Glutamatergic neuron (in vitro differentiated cells): ENCODE results near the gene GOLM1. TPM values are rescaled to one million over a fixed set of nuclear protein-coding genes. Genes with fewer than 3 reads are reported as not detected.
A peak's percentile ranks its signal among the peaks of the same experiment; 100 is the strongest.

ENCODE experiments used
- DNase-seq: peaks from one replicate; pipeline ENCODE4 v3.0.0; 2022
- H3K27ac Mint-ChIP-seq: one replicate; pipeline ENCODE4 v1.8.0; 2020; ENCODE audit warnings: mild to moderate bottlenecking, mixed read lengths, inconsistent platforms; ENCODE audit not compliant: unreplicated experiment
- H3K27me3 Mint-ChIP-seq: one replicate; pipeline ENCODE4 v1.8.0; 2020; ENCODE audit warnings: mild to moderate bottlenecking, moderate library complexity, mixed read lengths, inconsistent platforms; ENCODE audit not compliant: unreplicated experiment
- H3K36me3 Mint-ChIP-seq: one replicate; pipeline ENCODE4 v1.8.0; 2020; ENCODE audit warnings: mild to moderate bottlenecking, mixed read lengths, inconsistent platforms; ENCODE audit not compliant: unreplicated experiment
- H3K4me1 Mint-ChIP-seq: one replicate; pipeline ENCODE4 v1.8.0; 2020; ENCODE audit warnings: mild to moderate bottlenecking, low read depth, mixed read lengths, inconsistent platforms; ENCODE audit not compliant: unreplicated experiment
- H3K4me3 Mint-ChIP-seq: one replicate; pipeline ENCODE4 v1.8.0; 2020; ENCODE audit warnings: mild to moderate bottlenecking, mixed read lengths, inconsistent platforms; ENCODE audit not compliant: unreplicated experiment
- H3K9me3 Mint-ChIP-seq: one replicate; pipeline ENCODE4 v1.8.0; 2020; ENCODE audit warnings: mild to moderate bottlenecking, moderate library complexity, mixed read lengths, inconsistent platforms; ENCODE audit not compliant: unreplicated experiment
- CTCF ChIP-seq: fragments of 200-600 bp; sonication (generic); IDR thresholded peaks from one replicate; pipeline ENCODE4 v1.5.0; 2021; ENCODE audit not compliant: partially characterized antibody, unreplicated experiment
- total RNA-seq: library from RNA; stranded (reverse); fragmentation: NEBNext Ultra II Directional; extraction: Animal tissue kit (Norgen Biotek cat#: 25700); gene quantifications from one replicate; pipeline ENCODE4 v1.2.1, GENCODE V29; 2021; ENCODE audit not compliant: unreplicated experiment

GOLM1 gene
- total RNA-seq, 1 donor from 2014 or later: 95.2 TPM

DNA sequence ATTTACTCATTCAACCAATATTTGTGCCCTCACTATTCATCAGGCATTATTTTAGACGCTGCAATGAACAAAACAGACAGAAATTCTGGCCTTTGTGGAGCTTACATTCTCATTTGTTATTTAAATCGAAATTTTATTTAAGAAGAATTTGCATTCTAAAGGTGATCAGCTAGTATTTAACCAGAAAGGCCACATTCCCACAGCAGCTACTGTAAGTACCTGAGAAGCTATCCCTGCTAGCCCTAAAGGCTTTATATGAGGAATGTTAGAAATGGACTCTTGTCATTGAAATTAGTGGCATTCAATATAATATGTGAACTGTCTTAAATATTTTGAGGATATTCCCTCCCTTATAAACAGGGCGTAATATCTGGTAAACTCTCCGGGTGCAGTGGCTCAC, 35.0 kb upstream of the GOLM1 start:
- no peak for TF ChIP-seq CTCF
- no peaks in the 10 kb centered on the region for H3K36me3 Mint-ChIP-seq
- H3K4me3 Mint-ChIP-seq: no peak overlapping the region
- H3K9me3 Mint-ChIP-seq: no peaks in the 10 kb centered on the region
- DNase-seq: no peak
- no peak overlapping the region for H3K27ac Mint-ChIP-seq
- H3K4me1 Mint-ChIP-seq: peaks cover 7% of the 10 kb centered on the region
- peaks cover 4% of the 10 kb centered on the region for H3K27me3 Mint-ChIP-seq

GRCh38 chr9:86128235-86128822, 29.0 kb upstream of the GOLM1 start:
- Mint-ChIP-seq H3K36me3 (no peaks in the 10 kb centered on the region), H3K27me3 (peaks cover 4% of the 10 kb centered on the region), H3K4me3 (no peak overlapping the region), H3K27ac (no peak overlapping the region), H3K4me1 (peaks cover 17% of the 10 kb centered on the region), H3K9me3 (no peaks in the 10 kb centered on the region)
- DNase-seq: no peak
- TF ChIP-seq CTCF: no peak

DNA sequence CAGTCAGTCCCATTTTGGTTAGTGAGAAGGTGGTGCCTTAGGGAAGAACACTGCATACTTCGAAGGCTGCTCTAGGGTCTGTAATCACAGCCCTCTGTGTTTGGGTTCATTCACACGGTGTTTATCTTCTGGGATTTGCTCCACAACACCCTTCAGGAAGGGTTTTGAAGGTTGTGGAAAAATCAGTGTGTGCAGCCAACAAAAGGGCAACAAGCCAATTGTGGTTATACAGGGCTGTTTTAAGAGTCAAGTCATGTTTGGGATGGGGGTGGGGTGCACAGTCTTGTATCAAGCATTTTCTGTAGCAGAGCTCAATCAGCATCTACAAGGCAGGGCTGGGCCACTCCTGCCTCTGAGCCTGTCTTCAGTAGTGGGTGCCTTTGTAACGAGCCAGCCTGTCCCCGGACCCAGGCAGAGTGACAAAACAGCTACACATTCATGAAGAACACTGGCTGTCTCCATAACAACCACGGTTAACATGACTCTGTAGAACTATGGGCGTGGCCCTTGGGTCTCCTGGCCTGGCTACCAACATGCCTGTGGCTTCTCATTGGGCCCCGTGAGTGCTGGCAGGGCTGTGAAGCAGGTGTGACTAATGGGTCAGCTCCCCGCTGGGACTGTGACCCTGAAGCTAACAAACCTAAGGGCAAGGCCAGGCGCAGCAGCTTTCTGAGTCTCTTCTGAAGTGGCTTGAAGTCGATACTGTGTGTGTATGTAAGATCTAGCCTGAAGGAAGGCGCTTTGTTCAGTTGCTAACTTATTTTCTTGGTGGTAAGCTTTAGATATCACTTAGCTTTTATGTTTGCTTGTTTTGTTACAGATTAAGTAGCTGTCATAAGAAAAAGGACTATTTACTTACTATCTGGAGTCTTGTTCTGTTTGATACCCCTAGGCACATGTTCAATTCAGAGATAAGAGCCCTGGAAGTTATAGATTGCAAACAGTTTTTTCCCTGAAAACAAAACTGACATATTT, 27.9 kb upstream of the GOLM1 start:
- H3K36me3 Mint-ChIP-seq: no peaks in the 10 kb centered on the region
- DNase-seq: peak; percentile 72
- TF ChIP-seq CTCF: no peak
- peaks cover under 1% of the 10 kb centered on the region for H3K27me3 Mint-ChIP-seq
- peak overlapping the region; percentile 2 for H3K4me3 Mint-ChIP-seq
- no peaks in the 10 kb centered on the region for H3K9me3 Mint-ChIP-seq
- peaks cover 19% of the 10 kb centered on the region for H3K4me1 Mint-ChIP-seq
- H3K27ac Mint-ChIP-seq: peak overlapping the region; percentile 85

DNA sequence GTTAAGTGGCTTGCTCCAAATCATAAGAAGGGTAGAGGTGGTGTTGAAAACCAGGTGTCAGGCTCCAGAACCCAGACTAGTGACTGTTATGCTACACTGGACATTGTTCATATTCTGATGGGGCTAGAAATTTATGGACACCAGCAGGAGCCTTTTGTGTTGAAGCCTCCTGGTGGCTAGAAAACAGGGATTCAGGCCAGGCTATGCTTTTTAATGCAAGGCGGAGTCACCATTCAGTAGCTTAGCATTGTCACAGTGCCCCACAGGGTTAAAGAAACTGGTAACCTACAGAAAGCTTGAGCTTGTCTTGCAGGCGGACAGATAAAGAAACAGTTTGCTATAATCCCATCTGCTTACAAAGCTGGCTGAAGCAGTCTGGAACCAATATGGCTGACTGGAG, 23.0 kb upstream of the GOLM1 start:
- Mint-ChIP-seq H3K9me3 (no peaks in the 10 kb centered on the region), H3K27ac (no peak overlapping the region), H3K36me3 (no peaks in the 10 kb centered on the region), H3K4me3 (no peak overlapping the region), H3K4me1 (peaks cover 14% of the 10 kb centered on the region), H3K27me3 (no peaks in the 10 kb centered on the region)
- TF ChIP-seq CTCF: no peak
- no peak for DNase-seq

DNA sequence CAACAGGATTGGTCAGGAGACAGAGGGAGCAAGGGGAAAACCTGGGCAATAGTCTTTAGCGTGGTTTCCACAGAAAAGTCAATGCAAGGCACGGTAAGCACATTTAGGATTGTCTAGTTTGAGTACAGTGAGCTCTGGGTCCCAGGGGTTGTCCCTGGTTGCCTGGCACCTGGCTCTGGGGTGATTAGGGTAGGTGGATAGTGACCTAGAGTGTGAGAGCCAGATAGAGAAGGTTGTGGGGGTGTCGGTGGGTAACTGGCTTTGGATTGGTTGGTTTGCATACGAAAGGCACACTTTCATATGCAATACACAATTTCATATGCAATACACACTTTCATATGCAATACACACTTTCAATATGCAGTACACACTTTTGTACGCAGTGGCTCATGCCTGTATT, 20.1 kb upstream of the GOLM1 start:
- DNase-seq: no peak
- no peaks in the 10 kb centered on the region for H3K27me3 Mint-ChIP-seq
- peaks cover 4% of the 10 kb centered on the region for H3K4me1 Mint-ChIP-seq
- no peaks in the 10 kb centered on the region for H3K9me3 Mint-ChIP-seq
- H3K36me3 Mint-ChIP-seq: no peaks in the 10 kb centered on the region
- H3K4me3 Mint-ChIP-seq: no peak overlapping the region
- H3K27ac Mint-ChIP-seq: no peak overlapping the region
- TF ChIP-seq CTCF: no peak
